Small intestine (tissue), 7 donors: ENCODE data around the gene GSTK1. TPM values are rescaled to one million over a fixed set of nuclear protein-coding genes. Genes with fewer than 3 reads are reported as not detected.
"Not testable (repeated sequence)": the region's sequence is repeated elsewhere in the genome, so short reads cannot be mapped to it uniquely, and the experiment has no call there.

Source experiments
- DNase-seq, 2 donors: peaks; one replicate each; pipeline versions ENCODE4 v3.0.0 to v3.0.0-alpha.2; 2013
- FAIRE-seq: peaks from 2 replicates; lab custom pipeline; 2012; peaks lifted over from hg19 to GRCh38; lab: Jason Lieb, UNC
- H3K27ac ChIP-seq, 3 donors: one replicate each; pipeline ENCODE4 v1.5.1; 2013; ENCODE audit warnings: low read length in 2 of 3, mild to moderate bottlenecking in 2 of 3, control low read depth in 1 of 3, inconsistent platforms in 1 of 3, low read depth in 1 of 3, moderate library complexity in 1 of 3
- H3K27me3 ChIP-seq, 3 donors: one replicate each; pipeline ENCODE4 v1.6.1; 2013; ENCODE audit warnings: low read length in 3 of 3, inconsistent platforms in 1 of 3; ENCODE audit not compliant: control insufficient read depth in 3 of 3, insufficient read depth in 3 of 3
- H3K36me3 ChIP-seq, 3 donors: one replicate each; pipeline ENCODE4 v1.6.1; 2013; ENCODE audit warnings: low read length in 3 of 3, inconsistent platforms in 1 of 3, low read depth in 1 of 3, mild to moderate bottlenecking in 1 of 3, moderate library complexity in 1 of 3; ENCODE audit not compliant: control insufficient read depth in 3 of 3, insufficient read depth in 2 of 3
- H3K4me1 ChIP-seq, 3 donors: one replicate each; pipeline ENCODE4 v1.6.1; 2013; ENCODE audit warnings: low read length in 2 of 3, inconsistent platforms in 1 of 3, low read depth in 1 of 3, mild to moderate bottlenecking in 1 of 3, moderate library complexity in 1 of 3; ENCODE audit not compliant: control insufficient read depth in 3 of 3, insufficient read depth in 2 of 3
- H3K4me3 ChIP-seq, 3 donors: one replicate each; pipeline ENCODE4 v1.5.1; 2013; ENCODE audit warnings: low read length in 3 of 3, control low read depth in 1 of 3, inconsistent platforms in 1 of 3, low read depth in 1 of 3, mild to moderate bottlenecking in 1 of 3, moderate library complexity in 1 of 3
- H3K9me3 ChIP-seq, 2 donors: one replicate each; pipeline ENCODE4 v1.6.1; 2013; ENCODE audit warnings: low read depth in 1 of 2, low read length in 1 of 2; ENCODE audit not compliant: control insufficient read depth in 2 of 2, insufficient read depth in 1 of 2
- WGBS, 3 donors: extraction: QIAGEN DNeasy Blood & Tissue Kit; methylation state at CpG; one replicate each; pipeline ENCODE4 v1.1.7; 2013; 5-methylcytosine and 5-hydroxymethylcytosine counted together
- polyA plus RNA-seq, 4 donors: library from polyadenylated mRNA; stranded (reverse) in 3 of 4; unstranded in 1 of 4; fragments of 200-250 nt in 3 of 4; fragments of 120-200 nt in 1 of 4; gene quantifications; one replicate each; pipeline versions ENCODE4 v1.2.1 to v1.2.3, GENCODE V29; 2013
- donor health status: healthy with polysubstance abuse.
- donor health status: control.
- donor health status: control.
- donor health status: Bipolar disorder and iron deficiency.
- donor health status: healthy.

Gene GSTK1
- polyA plus RNA-seq, 4 donors = 250 to 450 (median 313) TPM

DNA sequence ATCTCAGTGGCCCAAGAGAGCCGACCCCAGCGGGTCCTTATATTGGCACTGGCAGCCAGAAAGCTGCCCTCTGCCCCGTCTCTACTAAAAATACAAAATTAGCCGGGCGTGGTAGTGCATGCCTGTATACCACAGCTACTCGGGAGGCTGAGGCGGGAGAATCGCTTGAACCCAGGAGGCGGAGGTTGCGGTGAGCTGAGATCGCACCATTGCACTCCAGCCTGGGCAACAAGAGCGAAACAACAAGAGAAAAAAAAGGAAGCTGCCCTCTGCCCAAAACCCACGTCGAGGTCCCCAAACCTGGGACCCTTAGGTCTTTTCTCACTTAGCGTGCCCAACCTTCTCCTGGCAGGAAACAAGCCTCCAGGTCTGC, 941 bp downstream of the GSTK1 start:
- H3K36me3 ChIP-seq = peaks cover 4 to 37% (median 11%) of the 10 kb centered on the region in 3 donors
- H3K4me1 ChIP-seq = peaks cover 6 to 44% (median 13%) of the 10 kb centered on the region in 3 donors
- 10 to 33% (median 13%) methylated on average over 15 of the region's 15 CpGs for WGBS, 3 donors
- H3K27me3 ChIP-seq, H3K9me3 ChIP-seq, DNase-seq, FAIRE-seq: not testable (repeated sequence)
- H3K4me3 ChIP-seq = peak overlapping the region; percentile 58 to 87 (median 78)
- peak overlapping the region; percentile 90 to 97 (median 96) for H3K27ac ChIP-seq

- 21 to 67% (median 27%) methylated on average over 15 of the region's 15 CpGs for WGBS, 3 donors
- Histone ChIP-seq H3K4me1 (peaks cover 6 to 42% (median 10%) of the 10 kb centered on the region in 3 donors), H3K36me3 (peaks cover 4 to 42% (median 15%) of the 10 kb centered on the region in 3 donors), H3K9me3 (no peaks in the 10 kb centered on the region), H3K27me3 (no peaks in the 10 kb centered on the region), H3K4me3 (peak overlapping the region in 2 of 3 donors; percentile 78 to 87), H3K27ac (no peak overlapping the region)
- no peak for FAIRE-seq
- DNase-seq = no peak
Observed at GRCh38 chr7:143265017-143265693, 1.9 kb downstream of the GSTK1 start.

- WGBS, 3 donors = 10 to 60% (median 42%) methylated on average over 5 of the region's 5 CpGs
- Histone ChIP-seq H3K36me3 (peaks cover 4 to 42% (median 18%) of the 10 kb centered on the region in 3 donors), H3K27me3 (no peaks in the 10 kb centered on the region), H3K4me1 (peaks cover 6 to 41% (median 8%) of the 10 kb centered on the region in 3 donors), H3K9me3 (no peaks in the 10 kb centered on the region), H3K27ac (peak overlapping the region; percentile 25 to 68 (median 38)), H3K4me3 (no peak overlapping the region)
- DNase-seq = peak; percentile 72 to 92
- no peak for FAIRE-seq
Observed at GRCh38 chr7:143269251-143269650, 6.0 kb downstream of the GSTK1 start.

GRCh38 chr7:143271240-143271639, 8.0 kb downstream of the GSTK1 start:
- peaks cover 4 to 30% (median 18%) of the 10 kb centered on the region in 3 donors for H3K36me3 ChIP-seq
- 81 to 91% (median 89%) methylated on average over 1 of the region's 1 CpG for WGBS, 3 donors
- peaks cover 0 to 30% (median 6%) of the 10 kb centered on the region in 3 donors for H3K4me1 ChIP-seq
- no peaks in the 10 kb centered on the region for H3K9me3 ChIP-seq
- H3K27ac ChIP-seq = no peak overlapping the region
- no peaks in the 10 kb centered on the region for H3K27me3 ChIP-seq
- no peak for FAIRE-seq
- H3K4me3 ChIP-seq = no peak overlapping the region
- DNase-seq = no peak

- Histone ChIP-seq H3K9me3 (no peaks in the 10 kb centered on the region), H3K27me3 (no peaks in the 10 kb centered on the region), H3K36me3 (peaks cover 0 to 19% (median 15%) of the 10 kb centered on the region in 3 donors), H3K27ac (no peak overlapping the region), H3K4me1 (peaks cover 0 to 17% (median 1%) of the 10 kb centered on the region in 3 donors), H3K4me3 (no peak overlapping the region)
- no peak for FAIRE-seq
- no peak for DNase-seq
- 91 to 94% (median 92%) methylated on average over 2 of the region's 2 CpGs for WGBS, 3 donors
Observed at GRCh38 chr7:143272871-143273270, 9.6 kb downstream of the GSTK1 start.

- peak overlapping the region; percentile 56 to 85 (median 67) for H3K27ac ChIP-seq
- FAIRE-seq = no peak
- H3K9me3 ChIP-seq = no peaks in the 10 kb centered on the region
- H3K27me3 ChIP-seq = no peaks in the 10 kb centered on the region
- no peaks in the 10 kb centered on the region for H3K36me3 ChIP-seq
- WGBS, 3 donors = 17 to 26% (median 18%) methylated on average over 8 of the region's 8 CpGs
- DNase-seq = peak; percentile 51 to 71
- peaks cover 9 to 28% (median 10%) of the 10 kb centered on the region in 3 donors for H3K4me1 ChIP-seq
- H3K4me3 ChIP-seq = no peak overlapping the region
Observed at GRCh38 chr7:143279186-143280098, 16.2 kb downstream of the GSTK1 start.

- Histone ChIP-seq H3K27ac (peak overlapping the region; percentile 56 to 67 (median 65)), H3K27me3 (no peaks in the 10 kb centered on the region), H3K36me3 (no peaks in the 10 kb centered on the region), H3K4me3 (no peak overlapping the region), H3K4me1 (peaks cover 9 to 31% (median 10%) of the 10 kb centered on the region in 3 donors), H3K9me3 (no peaks in the 10 kb centered on the region)
- FAIRE-seq (no peak), DNase-seq (no peak)
- WGBS, 3 donors = 6 to 37% (median 14%) methylated on average over 1 of the region's 1 CpG
Observed at GRCh38 chr7:143280160-143280559, 16.9 kb downstream of the GSTK1 start.

DNA sequence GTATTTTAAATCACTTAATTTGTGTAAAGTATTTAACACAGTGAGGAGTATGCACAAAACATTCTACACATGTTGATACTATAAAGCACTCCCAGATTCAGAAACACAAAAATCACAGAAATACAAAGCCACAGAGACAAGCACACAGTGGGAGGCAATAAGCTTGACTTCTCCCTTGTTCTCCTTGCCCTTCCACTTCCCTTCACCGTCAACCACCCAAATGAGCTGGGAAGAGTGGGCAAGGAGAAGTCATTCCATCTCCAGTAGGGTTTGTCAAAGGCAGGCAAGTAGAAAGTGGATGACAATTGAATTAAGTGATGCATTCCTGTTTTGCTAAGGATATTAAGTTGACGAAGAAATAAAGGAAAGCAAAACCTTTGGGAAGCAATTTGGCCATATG, 17.3 kb downstream of the GSTK1 start:
- H3K9me3 ChIP-seq = no peaks in the 10 kb centered on the region
- H3K4me1 ChIP-seq = peaks cover 9 to 35% (median 10%) of the 10 kb centered on the region in 3 donors
- no peak for DNase-seq
- H3K36me3 ChIP-seq = no peaks in the 10 kb centered on the region
- H3K27me3 ChIP-seq = no peaks in the 10 kb centered on the region
- WGBS, 3 donors = 83 to 88% (median 85%) methylated on average over 2 of the region's 2 CpGs
- peak overlapping the region in 1 of 3 donors; percentile 3 for H3K27ac ChIP-seq
- H3K4me3 ChIP-seq = no peak overlapping the region
- FAIRE-seq = no peak
